Liver (tissue), 3 donors: Measurements from ENCODE around the gene SERBP1.

Experiments used
- CTCF ChIP-seq: fragments of 150-350 bp; IDR thresholded peaks from 2 replicates; pipeline ENCODE4 v1.5.1; 2017; ENCODE audit warnings: improper control_type of control experiment, low read depth, low read length; ENCODE audit not compliant: missing input control
- EGR1 ChIP-seq, 2 donors: IDR thresholded peaks; 2 replicates each; pipeline ENCODE4 v1.6.1; 2016 to 2018; ENCODE audit warnings: antibody characterized with exemption in 2 of 2, low read depth in 2 of 2
- GABPA ChIP-seq, 2 donors: IDR thresholded peaks in 1 of 2; conservative IDR thresholded peaks in 1 of 2; 2 replicates each; pipeline ENCODE4 v1.6.1; 2016; ENCODE audit warnings: antibody characterized with exemption in 2 of 2, mild to moderate bottlenecking in 1 of 2, moderate library complexity in 1 of 2
- HNF4A ChIP-seq, 2 donors: conservative IDR thresholded peaks; 2 replicates each; pipeline ENCODE4 v1.6.1; 2016; ENCODE audit warnings: antibody characterized with exemption in 2 of 2, mild to moderate bottlenecking in 2 of 2
- RAD21 ChIP-seq, 2 donors: IDR thresholded peaks; 2 replicates each; pipeline ENCODE4 v1.6.1; 2016; ENCODE audit warnings: antibody characterized with exemption in 2 of 2, mild to moderate bottlenecking in 2 of 2
- REST ChIP-seq: IDR thresholded peaks from 2 replicates; pipeline ENCODE4 v1.6.1; 2016; ENCODE audit warnings: antibody characterized with exemption, mild to moderate bottlenecking
- RXRA ChIP-seq, 2 donors: IDR thresholded peaks; 2 replicates each; pipeline ENCODE4 v1.6.1; 2017 to 2018; ENCODE audit warnings: antibody characterized with exemption in 2 of 2, mild to moderate bottlenecking in 1 of 2
- SP1 ChIP-seq: IDR thresholded peaks from 2 replicates; pipeline ENCODE4 v1.6.1; 2018; ENCODE audit warnings: antibody characterized with exemption, mild to moderate bottlenecking
- TAF1 ChIP-seq: conservative IDR thresholded peaks from 2 replicates; pipeline ENCODE4 v1.6.1; 2016; ENCODE audit warnings: antibody characterized with exemption, mild to moderate bottlenecking
- YY1 ChIP-seq: IDR thresholded peaks from 2 replicates; pipeline ENCODE4 v1.6.1; 2016; ENCODE audit warnings: antibody characterized with exemption, mild to moderate bottlenecking
- ZBTB33 ChIP-seq: IDR thresholded peaks from 2 replicates; pipeline ENCODE4 v1.6.1; 2016; ENCODE audit warnings: antibody characterized with exemption
- TF ChIP-seq, protein P1 (sequence below): IDR thresholded peaks from 2 replicates; pipeline ENCODE4 v1.6.1; 2016; ENCODE audit warnings: antibody characterized with exemption
- donor health status: healthy.
- donor health status: healthy.

GRCh38 chr1:67465375-67465774 is 35.2 kb upstream of the SERBP1 start:
- TF ChIP-seq CTCF = no peak
- TF ChIP-seq, protein P1, sequence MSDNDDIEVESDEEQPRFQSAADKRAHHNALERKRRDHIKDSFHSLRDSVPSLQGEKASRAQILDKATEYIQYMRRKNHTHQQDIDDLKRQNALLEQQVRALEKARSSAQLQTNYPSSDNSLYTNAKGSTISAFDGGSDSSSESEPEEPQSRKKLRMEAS = no peak
- no peak for TF ChIP-seq GABPA (IDR thresholded peaks at IDR 0.05 in 1 of 2, conservative IDR thresholded peaks at IDR 0.05 in 1 of 2)
- TF ChIP-seq YY1 = no peak
- no peak for TF ChIP-seq ZBTB33
- TF ChIP-seq RXRA (IDR thresholded peaks at IDR 0.05) = no peak
- no peak for TF ChIP-seq RAD21 (IDR thresholded peaks at IDR 0.05)
- no peak for TF ChIP-seq EGR1 (IDR thresholded peaks at IDR 0.05; ENCODE audit: low read depth in 2 of 2)
- TF ChIP-seq TAF1 = no peak
- TF ChIP-seq HNF4A (conservative IDR thresholded peaks at IDR 0.05) = no peak
- no peak for TF ChIP-seq SP1
- TF ChIP-seq REST = no peak
